Uterus (tissue), 4 donors: ENCODE results near the gene S1PR2. TPM values are rescaled to one million over a fixed set of nuclear protein-coding genes. Genes with fewer than 3 reads are reported as not detected.
A peak's percentile ranks its signal among the peaks of the same experiment; 100 is the strongest.
"Not testable (repeated sequence)": the region's sequence is repeated elsewhere in the genome, so short reads cannot be mapped to it uniquely, and the experiment has no call there.

Experiments used
- DNase-seq, 2 donors: peaks; one replicate each; pipeline ENCODE4 v3.0.0-alpha.2; 2019 to 2020
- H3K27ac ChIP-seq, 2 donors: fragments of 200-600 bp; sonication (generic); 1 replicate in 1 of 2; 2 replicates in 1 of 2; pipeline ENCODE4 v1.5.1; 2016 to 2018
- H3K27me3 ChIP-seq, 2 donors: fragments of 200-600 bp; sonication (generic); one replicate each; pipeline ENCODE4 v1.5.1; 2018 to 2019; ENCODE audit warnings: control low read depth in 1 of 2
- H3K36me3 ChIP-seq, 2 donors: fragments of 200-600 bp; sonication (generic); one replicate each; pipeline ENCODE4 v1.5.1; 2019; ENCODE audit warnings: control low read depth in 1 of 2
- H3K4me1 ChIP-seq, 2 donors: fragments of 200-600 bp; sonication (generic); one replicate each; pipeline ENCODE4 v1.5.1; 2018 to 2019; ENCODE audit warnings: control low read depth in 1 of 2
- H3K4me3 ChIP-seq, 2 donors: fragments of 200-600 bp; sonication (generic); 1 replicate in 1 of 2; 2 replicates in 1 of 2; pipeline ENCODE4 v1.5.1; 2018 to 2019; ENCODE audit warnings: mild to moderate bottlenecking in 1 of 2
- H3K9me3 ChIP-seq, 2 donors: fragments of 200-600 bp; sonication (generic); one replicate each; pipeline ENCODE4 v1.5.1; 2019; ENCODE audit warnings: control low read depth in 1 of 2
- CTCF ChIP-seq, 4 experiments: fragments of 200-600 bp in 2 of 4; fragments of 450-650 bp in 2 of 4; sonication (generic) in 2 of 4; IDR thresholded peaks; one replicate each; pipeline ENCODE4 v1.5.1; 2016 to 2019; ENCODE audit warnings: antibody characterized with exemption in 4 of 4, mild to moderate bottlenecking in 2 of 4, moderate library complexity in 1 of 4
- POLR2A ChIP-seq, 2 donors: fragments of 450-650 bp; IDR thresholded peaks; one replicate each; pipeline ENCODE4 v1.6.1; 2016; ENCODE audit warnings: antibody characterized with exemption in 2 of 2, mild to moderate bottlenecking in 1 of 2, moderate library complexity in 1 of 2
- intact Hi-C: fragments of 100-400 bp; cut with DNase I; formaldehyde crosslinking; loops from one replicate; pipeline ENCODE4 v1.15.1; 2023; ENCODE audit warnings: low total_unique reads
- total RNA-seq, 4 donors: library from RNA; depleted of rRNA in 3 of 4; stranded (reverse); fragments of >200 nt in 3 of 4; gene quantifications; one replicate each; pipeline versions ENCODE4 v1.1.0 to v1.2.4, GENCODE V29; 2014 to 2023
- donor health status: DM: yes; HTN: yes; CAD: no.

Gene S1PR2
- total RNA-seq, 4 donors from 2014 or later: 1.3 to 32.5 (median 17.3) TPM

- Histone ChIP-seq H3K4me3 (no peak overlapping the region), H3K27ac (no peak overlapping the region), H3K36me3 (no peaks in the 10 kb centered on the region), H3K9me3 (no peaks in the 10 kb centered on the region), H3K4me1 (no peaks in the 10 kb centered on the region), H3K27me3 (no peaks in the 10 kb centered on the region)
- TF ChIP-seq CTCF (IDR thresholded peaks at IDR 0.05) (no peak), POLR2A (IDR thresholded peaks at IDR 0.05) (no peak)
- intact Hi-C loops: no loop called here
- no peak for DNase-seq
Measured at GRCh38 chr19:10245189-10245939, 14.2 kb upstream of the S1PR2 start.

- no peaks in the 10 kb centered on the region for H3K27me3 ChIP-seq
- no peak for DNase-seq
- no peak overlapping the region for H3K4me3 ChIP-seq
- no peaks in the 10 kb centered on the region for H3K4me1 ChIP-seq
- H3K27ac ChIP-seq: no peak overlapping the region
- intact Hi-C loops: no loop called here
- no peaks in the 10 kb centered on the region for H3K9me3 ChIP-seq
- no peaks in the 10 kb centered on the region for H3K36me3 ChIP-seq
- no peak for TF ChIP-seq CTCF (IDR thresholded peaks at IDR 0.05)
- TF ChIP-seq POLR2A (IDR thresholded peaks at IDR 0.05): no peak
Measured at GRCh38 chr19:10243606-10244005, 12.5 kb upstream of the S1PR2 start.

DNA sequence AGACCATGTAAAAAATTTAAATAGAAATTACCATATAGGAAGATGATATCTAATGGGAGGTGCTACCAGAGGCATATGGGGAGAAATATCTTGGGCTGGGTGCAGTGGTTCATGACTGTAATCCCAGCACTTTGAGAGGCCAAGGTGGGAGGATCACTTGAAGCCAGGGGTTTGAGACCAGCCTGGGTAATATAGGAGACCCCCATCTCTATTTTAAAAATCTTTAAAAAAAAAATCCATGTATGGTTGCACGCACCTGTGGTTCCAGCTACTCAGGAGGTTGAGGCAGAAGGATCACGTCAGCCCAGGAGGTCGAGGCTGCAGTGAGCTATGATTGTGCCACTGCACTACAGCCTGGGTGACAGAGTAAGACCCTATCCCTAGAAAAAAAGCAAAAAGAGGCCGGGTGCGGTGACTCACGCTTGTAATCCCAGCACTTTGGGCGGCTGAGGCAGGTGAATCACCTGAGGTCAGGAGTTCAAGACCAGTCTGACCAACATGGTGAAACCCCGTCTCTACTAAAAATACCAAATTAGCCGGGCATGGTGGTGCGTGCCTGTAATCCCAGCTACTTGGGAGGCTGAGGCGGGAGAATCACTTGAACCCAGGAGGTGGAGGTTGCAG, 10.8 kb upstream of the S1PR2 start:
- H3K4me1 ChIP-seq, H3K4me3 ChIP-seq, H3K27me3 ChIP-seq, intact Hi-C loops, H3K27ac ChIP-seq, H3K36me3 ChIP-seq, H3K9me3 ChIP-seq, DNase-seq: not testable (repeated sequence)

GRCh38 chr19:10238172-10238783, 7.1 kb upstream of the S1PR2 start:
- peak; percentile 58 to 85 for DNase-seq
- H3K9me3 ChIP-seq: no peaks in the 10 kb centered on the region
- no peak for TF ChIP-seq CTCF (IDR thresholded peaks at IDR 0.05)
- H3K4me3 ChIP-seq: no peak overlapping the region
- no peaks in the 10 kb centered on the region for H3K27me3 ChIP-seq
- no peaks in the 10 kb centered on the region for H3K4me1 ChIP-seq
- peak overlapping the region in 1 of 2 donors; percentile 73 for H3K27ac ChIP-seq
- no peaks in the 10 kb centered on the region for H3K36me3 ChIP-seq
- intact Hi-C loops: no loop called here

DNA sequence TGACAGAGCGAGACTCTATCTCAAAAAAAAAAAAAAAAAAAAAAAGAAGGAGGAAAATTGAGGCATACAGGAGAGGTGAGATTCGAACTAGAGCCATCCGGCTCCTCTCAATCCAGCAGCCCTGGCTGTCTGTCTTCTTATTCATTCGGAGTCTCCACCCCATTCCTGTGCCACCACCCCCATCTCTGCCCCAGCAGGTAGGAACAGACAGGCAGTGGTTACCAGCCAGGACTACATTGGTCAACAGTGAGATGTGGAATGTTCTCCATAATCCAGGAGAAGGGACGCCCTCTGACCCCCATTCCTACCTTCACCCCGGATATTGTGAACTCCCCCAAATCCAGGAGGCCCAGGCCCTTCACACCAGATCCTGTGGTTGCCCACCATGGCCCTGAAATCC, 6.6 kb upstream of the S1PR2 start:
- H3K9me3 ChIP-seq: no peaks in the 10 kb centered on the region
- H3K36me3 ChIP-seq: no peaks in the 10 kb centered on the region
- DNase-seq: no peak
- intact Hi-C loops: no loop called here
- peak overlapping the region in 1 of 2 donors; percentile 73 for H3K27ac ChIP-seq
- TF ChIP-seq POLR2A (IDR thresholded peaks at IDR 0.05): no peak
- TF ChIP-seq CTCF (IDR thresholded peaks at IDR 0.05): no peak
- no peaks in the 10 kb centered on the region for H3K27me3 ChIP-seq
- H3K4me3 ChIP-seq: no peak overlapping the region
- no peaks in the 10 kb centered on the region for H3K4me1 ChIP-seq

- DNase-seq, intact Hi-C loops, H3K36me3 ChIP-seq, H3K4me1 ChIP-seq, H3K27me3 ChIP-seq, H3K4me3 ChIP-seq, H3K9me3 ChIP-seq: not testable (repeated sequence)
- H3K27ac ChIP-seq: peak overlapping the region; percentile 60 to 73
Measured at GRCh38 chr19:10235409-10235808, 4.3 kb upstream of the S1PR2 start.
